ENCODE results near the gene NEMP1. TPM values are rescaled to one million over a fixed set of nuclear protein-coding genes. Genes with fewer than 3 reads are reported as not detected.
A peak's percentile ranks its signal among the peaks of the same experiment; 100 is the strongest.

NEMP1 gene
- total and polyA plus RNA-seq, 2 of the 8 experiments (the other 6 are each of a cell fraction or from before 2014, with no cell fraction given): 30.1 to 43.2 TPM

GRCh38 chr12:57088354-57089270 is 10.0 kb upstream of the NEMP1 start, which contains the start of gene NAB2:
Gene NAB2, plus strand, starts transcription at chr12:57089114. Its CDS starts 158 bp downstream, at chr12:57089272.
- no peak within 1 kb of the TSS for H3K14ac ChIP-seq (ENCODE audit: insufficient read length)
- H3K4me2 ChIP-seq (ENCODE audit: insufficient read depth in 1 of 2, low read depth in 2 of 2, low read length in 2 of 2): peak within 1 kb of the TSS; percentile 81 to 91
- peaks cover 0 to 18% of the 10 kb centered on the region in 2 experiments; a peak in 1 of 4 replicates for H3K79me2 ChIP-seq (ENCODE audit: control insufficient read depth in 1 of 2, insufficient read depth in 2 of 2, low read length in 2 of 2)
- peak within 1 kb of the TSS; percentile 30; the same call in 1 of the 2 replicates for H2AK5ac ChIP-seq (ENCODE audit: low read depth, low read length)
- H4K8ac ChIP-seq (ENCODE audit: extremely low read depth, insufficient read depth, low read length): peak within 1 kb of the TSS; percentile 93
- H3K9me3 ChIP-seq (ENCODE audit: insufficient read depth in 2 of 2, low read depth in 1 of 2, low read length in 1 of 2): no peaks in the 10 kb centered on the region
- ChIA-PET POLR2A (ENCODE audit: partially characterized antibody) (interaction anchor here (0.6 to 16.5 kb wide), 13 partner anchors 9 to 371 kb away, joined by 3 to 352 read pairs (median 8); partner anchors contain the start of genes GLI1, LRP1, NEMP1 and SHMT2), CTCF (ENCODE audit: partially characterized antibody) (interaction anchor here (1.6 to 14.0 kb wide), 5 partner anchors 9 to 84 kb away, joined by 3 to 325 read pairs (median 59); partner anchors contain the start of genes NEMP1 and STAT6)
- H2BK15ac ChIP-seq (ENCODE audit: low read length): 0 out of 2 replicates have a peak within 1 kb of the TSS, but pooled peaks have one; percentile 88
- peaks cover 0 to 24% (median 14%) of the 10 kb centered on the region in 4 experiments; a peak in 6 of 7 replicates for H3K4me1 ChIP-seq (replicated peaks in 1 of 4; ENCODE audit: control insufficient read depth in 3 of 4, insufficient read depth in 4 of 4, low read length in 3 of 4)
- WGBS, 2 experiments (ENCODE audit: extremely low coverage in 1 of 2, insufficient coverage in 1 of 2, insufficient read length in 1 of 2, insufficient replicate concordance in 2 of 2, low coverage in 1 of 2, low lambda C conversion rate in 2 of 2, missing lambda C conversion rate in 1 of 2): 1% methylated on average over 32 of the region's 91 CpGs; no CpG with 5 or more reads in 1 of the 2 experiments
- H3K79me1 ChIP-seq (ENCODE audit: low read depth, low read length): peaks cover 4% of the 10 kb centered on the region; the same call in 1 of the 2 replicates
- H3K23ac ChIP-seq (ENCODE audit: insufficient read length): no peak within 1 kb of the TSS
- no peak within 1 kb of the TSS for H2AFZ ChIP-seq (ENCODE audit: low read length)
- H4K5ac ChIP-seq (ENCODE audit: insufficient read length, low read depth, low read length): peak within 1 kb of the TSS; percentile 95
- peak within 1 kb of the TSS; percentile 98 for H4K91ac ChIP-seq (replicated peaks; ENCODE audit: insufficient read length, low read length)
- H3K9ac ChIP-seq (replicated peaks in 1 of 4; ENCODE audit: extremely low read depth in 1 of 4, low read depth in 3 of 4, low read length in 3 of 4): peak within 1 kb of the TSS; percentile 62 to 87 (median 74)
- H3K18ac ChIP-seq (ENCODE audit: extremely low read depth, low read length): peak within 1 kb of the TSS; percentile 97
- peaks cover 8 to 16% (median 11%) of the 10 kb centered on the region in 4 experiments; a peak in 6 of 8 replicates for H3K36me3 ChIP-seq (ENCODE audit: control insufficient read depth in 2 of 4, insufficient read depth in 4 of 4, low read length in 3 of 4)
- peak within 1 kb of the TSS; percentile 79 for H2BK5ac ChIP-seq (ENCODE audit: low read depth, low read length)
- DNase-seq (ENCODE audit: low read depth in 1 of 2, low spot score in 2 of 2) (peak in 1 of 2 experiments; percentile 87), FAIRE-seq (no peak)
- H2BK12ac ChIP-seq (ENCODE audit: low read depth, low read length): peak within 1 kb of the TSS; percentile 94
- H3K27me3 ChIP-seq (replicated peaks in 1 of 4; ENCODE audit: control insufficient read depth in 3 of 4, extremely low read depth in 1 of 4, insufficient read depth in 3 of 4, low read length in 3 of 4): no peaks in the 10 kb centered on the region
- peaks cover 25% of the 10 kb centered on the region for H3K23me2 ChIP-seq (ENCODE audit: low read depth, low read length)
- peak within 1 kb of the TSS; percentile 84 for H3K27ac ChIP-seq (ENCODE audit: low read depth, low read length)
- H2BK120ac ChIP-seq (replicated peaks; ENCODE audit: low read depth, low read length): peak within 1 kb of the TSS; percentile 94
- H3K56ac ChIP-seq (replicated peaks; ENCODE audit: insufficient read length, low read depth, low read length): peak within 1 kb of the TSS; percentile 94
- H3K4ac ChIP-seq (replicated peaks; ENCODE audit: insufficient read length, low read depth, low read length): peak within 1 kb of the TSS; percentile 98
- peaks cover 2 to 11% of the 10 kb centered on the region in 2 experiments for H4K20me1 ChIP-seq (replicated peaks in 1 of 2; ENCODE audit: control insufficient read depth in 1 of 2, insufficient read depth in 2 of 2, low read length in 2 of 2)
- H3K4me3 ChIP-seq (ENCODE audit: extremely low read depth in 1 of 4, insufficient read depth in 2 of 4, low read depth in 3 of 4, low read length in 4 of 4): peak within 1 kb of the TSS; percentile 92 to 96 (median 93)
- H2BK20ac ChIP-seq (ENCODE audit: low read length): peak within 1 kb of the TSS; percentile 90; the same call in 1 of the 2 replicates
- TF ChIP-seq RXRA (IDR thresholded peaks at IDR 0.05; ENCODE audit: insufficient read depth, low read depth, low read length) (no peak), BACH1 (IDR thresholded peaks at IDR 0.05; ENCODE audit: low read length) (peak; percentile 69), NANOG (IDR thresholded peaks at IDR 0.05; ENCODE audit: insufficient read depth, low read depth, low read length, poor library complexity, severe bottlenecking) (no peak), SAP30 (IDR thresholded peaks at IDR 0.05; ENCODE audit: insufficient read depth, insufficient replicate concordance, low read length) (no peak), YY1 (IDR thresholded peaks at IDR 0.05; ENCODE audit: low read depth, low read length) (no peak), CTCF (IDR thresholded peaks at IDR 0.05; ENCODE audit: control extremely low read depth in 1 of 3, insufficient read depth in 1 of 3, low read depth in 1 of 3, low read length in 3 of 3) (no peak), CHD2 (IDR thresholded peaks at IDR 0.05; ENCODE audit: low read length) (no peak)
